Hepatocyte (in vitro differentiated cells): ENCODE data around the gene NTSR2.

ENCODE experiments used
- EZH2 ChIP-seq: fragments of 200-600 bp; sonication (generic); IDR thresholded peaks from 2 replicates; pipeline ENCODE4 v1.6.1; 2016; ENCODE audit warnings: antibody characterized with exemption, mild to moderate bottlenecking, borderline replicate concordance
- TF ChIP-seq, protein P1 (sequence below): fragments of 200-600 bp; sonication (generic); IDR thresholded peaks from 2 replicates; pipeline ENCODE4 v1.5.1; 2016; ENCODE audit warnings: antibody characterized with exemption, mild to moderate bottlenecking; ENCODE audit not compliant: poor library complexity

DNA sequence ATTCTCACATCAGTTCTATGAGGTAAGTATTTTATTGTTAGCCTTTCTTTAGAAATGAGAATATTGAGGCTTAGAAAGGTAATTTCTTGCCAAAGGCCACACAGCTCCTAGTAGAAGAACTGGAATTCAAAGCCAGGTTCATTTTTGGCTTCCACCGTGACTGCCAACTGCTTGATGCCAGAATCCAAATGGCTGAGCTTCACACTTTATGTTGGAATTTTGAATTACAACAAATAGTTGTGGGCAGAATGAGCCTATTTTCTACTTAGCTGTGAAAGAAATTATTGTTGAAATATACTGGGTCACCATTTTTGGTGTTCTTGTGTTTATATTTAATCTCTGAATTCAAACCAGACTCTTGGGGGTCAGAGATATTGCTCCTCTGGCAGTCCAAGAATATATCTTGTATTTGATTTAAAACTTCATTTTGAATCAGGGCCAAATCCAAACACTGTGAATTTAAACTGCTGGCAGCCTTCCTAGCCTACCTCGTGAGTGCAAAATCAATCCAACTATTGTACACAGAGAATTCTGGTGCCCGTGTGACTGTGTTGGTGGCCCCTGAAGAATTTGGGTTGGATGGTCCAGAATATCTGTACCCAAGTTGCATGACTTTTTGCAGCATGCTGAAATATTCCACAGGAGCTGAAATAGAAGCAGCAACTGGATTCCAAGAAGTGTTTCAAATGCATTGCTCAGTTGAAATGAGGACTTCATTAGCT is 40.8 kb upstream of the NTSR2 start:
- TF ChIP-seq, protein P1, sequence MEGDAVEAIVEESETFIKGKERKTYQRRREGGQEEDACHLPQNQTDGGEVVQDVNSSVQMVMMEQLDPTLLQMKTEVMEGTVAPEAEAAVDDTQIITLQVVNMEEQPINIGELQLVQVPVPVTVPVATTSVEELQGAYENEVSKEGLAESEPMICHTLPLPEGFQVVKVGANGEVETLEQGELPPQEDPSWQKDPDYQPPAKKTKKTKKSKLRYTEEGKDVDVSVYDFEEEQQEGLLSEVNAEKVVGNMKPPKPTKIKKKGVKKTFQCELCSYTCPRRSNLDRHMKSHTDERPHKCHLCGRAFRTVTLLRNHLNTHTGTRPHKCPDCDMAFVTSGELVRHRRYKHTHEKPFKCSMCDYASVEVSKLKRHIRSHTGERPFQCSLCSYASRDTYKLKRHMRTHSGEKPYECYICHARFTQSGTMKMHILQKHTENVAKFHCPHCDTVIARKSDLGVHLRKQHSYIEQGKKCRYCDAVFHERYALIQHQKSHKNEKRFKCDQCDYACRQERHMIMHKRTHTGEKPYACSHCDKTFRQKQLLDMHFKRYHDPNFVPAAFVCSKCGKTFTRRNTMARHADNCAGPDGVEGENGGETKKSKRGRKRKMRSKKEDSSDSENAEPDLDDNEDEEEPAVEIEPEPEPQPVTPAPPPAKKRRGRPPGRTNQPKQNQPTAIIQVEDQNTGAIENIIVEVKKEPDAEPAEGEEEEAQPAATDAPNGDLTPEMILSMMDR: no peak
- no peak for TF ChIP-seq EZH2
